ENCODE results near the gene RPS26. TPM values are rescaled to one million over a fixed set of nuclear protein-coding genes. Genes with fewer than 3 reads are reported as not detected.

Gene RPS26
- total and polyA plus RNA-seq, 2 of the 13 experiments (the other 11 are each of a cell fraction or from before 2014, with no cell fraction given) = 150 to 421 TPM

DNA sequence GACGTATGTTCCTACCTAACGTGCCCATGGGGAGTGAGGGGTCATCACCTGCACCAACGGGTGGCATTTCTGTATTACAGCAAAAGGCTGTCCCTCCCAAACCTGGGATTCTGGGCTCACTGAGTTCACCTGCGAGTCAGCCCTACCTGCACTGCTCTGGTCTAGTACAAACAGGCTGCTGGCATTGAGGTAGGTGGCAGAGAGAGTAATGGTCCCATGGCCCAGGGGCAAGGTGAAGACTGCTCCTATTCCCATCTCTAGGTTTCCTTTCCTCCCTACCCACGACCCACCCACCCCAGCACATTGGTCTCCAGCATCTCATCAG, 44.2 kb upstream of the RPS26 start (continued):
- TF ChIP-seq, protein P1, sequence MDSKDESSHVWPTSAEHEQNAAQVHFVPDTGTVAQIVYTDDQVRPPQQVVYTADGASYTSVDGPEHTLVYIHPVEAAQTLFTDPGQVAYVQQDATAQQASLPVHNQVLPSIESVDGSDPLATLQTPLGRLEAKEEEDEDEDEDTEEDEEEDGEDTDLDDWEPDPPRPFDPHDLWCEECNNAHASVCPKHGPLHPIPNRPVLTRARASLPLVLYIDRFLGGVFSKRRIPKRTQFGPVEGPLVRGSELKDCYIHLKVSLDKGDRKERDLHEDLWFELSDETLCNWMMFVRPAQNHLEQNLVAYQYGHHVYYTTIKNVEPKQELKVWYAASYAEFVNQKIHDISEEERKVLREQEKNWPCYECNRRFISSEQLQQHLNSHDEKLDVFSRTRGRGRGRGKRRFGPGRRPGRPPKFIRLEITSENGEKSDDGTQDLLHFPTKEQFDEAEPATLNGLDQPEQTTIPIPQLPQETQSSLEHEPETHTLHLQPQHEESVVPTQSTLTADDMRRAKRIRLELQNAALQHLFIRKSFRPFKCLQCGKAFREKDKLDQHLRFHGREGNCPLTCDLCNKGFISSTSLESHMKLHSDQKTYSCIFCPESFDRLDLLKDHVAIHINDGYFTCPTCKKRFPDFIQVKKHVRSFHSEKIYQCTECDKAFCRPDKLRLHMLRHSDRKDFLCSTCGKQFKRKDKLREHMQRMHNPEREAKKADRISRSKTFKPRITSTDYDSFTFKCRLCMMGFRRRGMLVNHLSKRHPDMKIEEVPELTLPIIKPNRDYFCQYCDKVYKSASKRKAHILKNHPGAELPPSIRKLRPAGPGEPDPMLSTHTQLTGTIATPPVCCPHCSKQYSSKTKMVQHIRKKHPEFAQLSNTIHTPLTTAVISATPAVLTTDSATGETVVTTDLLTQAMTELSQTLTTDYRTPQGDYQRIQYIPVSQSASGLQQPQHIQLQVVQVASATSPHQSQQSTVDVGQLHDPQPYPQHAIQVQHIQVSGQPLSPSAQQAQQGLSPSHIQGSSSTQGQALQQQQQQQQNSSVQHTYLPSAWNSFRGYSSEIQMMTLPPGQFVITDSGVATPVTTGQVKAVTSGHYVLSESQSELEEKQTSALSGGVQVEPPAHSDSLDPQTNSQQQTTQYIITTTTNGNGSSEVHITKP (CRISPR knock-in tag; IDR thresholded peaks at IDR 0.05; ENCODE audit: low read depth) = 0 out of 2 replicates have a peak, but pooled peaks have one; percentile 1
- TF ChIP-seq, protein P2, sequence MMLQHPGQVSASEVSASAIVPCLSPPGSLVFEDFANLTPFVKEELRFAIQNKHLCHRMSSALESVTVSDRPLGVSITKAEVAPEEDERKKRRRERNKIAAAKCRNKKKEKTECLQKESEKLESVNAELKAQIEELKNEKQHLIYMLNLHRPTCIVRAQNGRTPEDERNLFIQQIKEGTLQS (CRISPR knock-in tag; IDR thresholded peaks at IDR 0.05) = 0 out of 2 replicates have a peak, but pooled peaks have one; percentile 20
- 0 out of 2 replicates have a peak, but pooled peaks have one; percentile 6 for TF ChIP-seq ZNF782 (CRISPR knock-in tag; IDR thresholded peaks at IDR 0.05; ENCODE audit: borderline replicate concordance)
- peak; percentile 64; the same call in 1 of the 2 replicates for TF ChIP-seq KAT7 (CRISPR knock-in tag; IDR thresholded peaks at IDR 0.05; ENCODE audit: borderline replicate concordance)
- TF ChIP-seq HIVEP1 (CRISPR knock-in tag; IDR thresholded peaks at IDR 0.05) = 0 out of 2 replicates have a peak, but pooled peaks have one; percentile 10
- 0 out of 2 replicates have a peak, but pooled peaks have one; percentile 10 for TF ChIP-seq ZC3H4 (CRISPR knock-in tag; IDR thresholded peaks at IDR 0.05; ENCODE audit: borderline replicate concordance)
- TF ChIP-seq, protein P3, sequence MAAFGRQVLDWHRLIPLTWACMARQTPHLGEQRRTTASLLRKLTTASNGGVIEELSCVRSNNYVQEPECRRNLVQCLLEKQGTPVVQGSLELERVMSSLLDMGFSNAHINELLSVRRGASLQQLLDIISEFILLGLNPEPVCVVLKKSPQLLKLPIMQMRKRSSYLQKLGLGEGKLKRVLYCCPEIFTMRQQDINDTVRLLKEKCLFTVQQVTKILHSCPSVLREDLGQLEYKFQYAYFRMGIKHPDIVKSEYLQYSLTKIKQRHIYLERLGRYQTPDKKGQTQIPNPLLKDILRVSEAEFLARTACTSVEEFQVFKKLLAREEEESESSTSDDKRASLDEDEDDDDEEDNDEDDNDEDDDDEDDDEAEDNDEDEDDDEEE (CRISPR knock-in tag; IDR thresholded peaks at IDR 0.05) = no peak
- 0 out of 2 replicates have a peak, but pooled peaks have one; percentile 58 for TF ChIP-seq NCOA1 (CRISPR knock-in tag; IDR thresholded peaks at IDR 0.05)
- TF ChIP-seq, protein P4, sequence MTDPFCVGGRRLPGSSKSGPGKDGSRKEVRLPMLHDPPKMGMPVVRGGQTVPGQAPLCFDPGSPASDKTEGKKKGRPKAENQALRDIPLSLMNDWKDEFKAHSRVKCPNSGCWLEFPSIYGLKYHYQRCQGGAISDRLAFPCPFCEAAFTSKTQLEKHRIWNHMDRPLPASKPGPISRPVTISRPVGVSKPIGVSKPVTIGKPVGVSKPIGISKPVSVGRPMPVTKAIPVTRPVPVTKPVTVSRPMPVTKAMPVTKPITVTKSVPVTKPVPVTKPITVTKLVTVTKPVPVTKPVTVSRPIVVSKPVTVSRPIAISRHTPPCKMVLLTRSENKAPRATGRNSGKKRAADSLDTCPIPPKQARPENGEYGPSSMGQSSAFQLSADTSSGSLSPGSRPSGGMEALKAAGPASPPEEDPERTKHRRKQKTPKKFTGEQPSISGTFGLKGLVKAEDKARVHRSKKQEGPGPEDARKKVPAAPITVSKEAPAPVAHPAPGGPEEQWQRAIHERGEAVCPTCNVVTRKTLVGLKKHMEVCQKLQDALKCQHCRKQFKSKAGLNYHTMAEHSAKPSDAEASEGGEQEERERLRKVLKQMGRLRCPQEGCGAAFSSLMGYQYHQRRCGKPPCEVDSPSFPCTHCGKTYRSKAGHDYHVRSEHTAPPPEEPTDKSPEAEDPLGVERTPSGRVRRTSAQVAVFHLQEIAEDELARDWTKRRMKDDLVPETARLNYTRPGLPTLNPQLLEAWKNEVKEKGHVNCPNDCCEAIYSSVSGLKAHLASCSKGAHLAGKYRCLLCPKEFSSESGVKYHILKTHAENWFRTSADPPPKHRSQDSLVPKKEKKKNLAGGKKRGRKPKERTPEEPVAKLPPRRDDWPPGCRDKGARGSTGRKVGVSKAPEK (CRISPR knock-in tag; IDR thresholded peaks at IDR 0.05; ENCODE audit: borderline replicate concordance) = no peak
- 0 out of 2 replicates have a peak, but pooled peaks have one; percentile 3 for TF ChIP-seq FOSL2 (CRISPR knock-in tag; IDR thresholded peaks at IDR 0.05)
